GM21576 (cell line): Measurements from ENCODE around the gene NEUROD4.
"Not testable (repeated sequence)": the region's sequence is repeated elsewhere in the genome, so short reads cannot be mapped to it uniquely, and the experiment has no call there.

Experiments used
- ATAC-seq: cut with Tn5 transposase; IDR thresholded peaks from one replicate; pipeline ENCODE4 v1.9.1; 2021; ENCODE audit warnings: mild to moderate bottlenecking, moderate library complexity; ENCODE audit not compliant: unreplicated experiment

Gene NEUROD4

DNA sequence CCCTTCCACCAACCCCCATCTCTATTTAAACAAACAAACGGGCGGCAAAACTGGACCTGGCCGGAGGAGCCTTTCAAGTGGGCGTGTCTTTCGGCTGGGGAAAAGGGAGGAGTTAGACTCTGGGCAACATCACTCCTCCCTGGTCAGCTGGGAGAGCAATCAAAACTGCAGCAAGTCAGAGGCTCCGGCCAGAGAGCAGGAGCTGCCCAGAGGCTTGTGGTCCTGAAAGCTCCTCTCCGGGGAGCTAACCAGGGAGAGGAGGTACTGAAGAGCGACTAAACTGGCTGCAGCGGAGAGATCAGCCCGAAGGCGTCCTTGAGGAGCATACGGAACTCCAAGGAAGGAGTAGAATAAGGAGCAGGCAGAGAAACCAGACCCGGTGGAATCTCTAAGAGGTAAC, at the start of gene NEUROD4:
NEUROD4 (plus strand) TSS at position 191 of the 400 bp plus-strand sequence. CDS start 6,466 bp downstream, outside the sequence.
- no peak for ATAC-seq

GRCh38 chr12:54970741-54971140, 49.0 kb upstream of the NEUROD4 start:
- ATAC-seq = no peak

GRCh38 chr12:54973556-54973955, 46.2 kb upstream of the NEUROD4 start:
- no peak for ATAC-seq

- no peak for ATAC-seq
These were observed 45.5 kb upstream of the NEUROD4 start for GRCh38 chr12:54974279-54974678.

GRCh38 chr12:54975272-54975671, 44.5 kb upstream of the NEUROD4 start:
- ATAC-seq = no peak

GRCh38 chr12:54975875-54976274, 43.9 kb upstream of the NEUROD4 start:
- no peak for ATAC-seq

DNA sequence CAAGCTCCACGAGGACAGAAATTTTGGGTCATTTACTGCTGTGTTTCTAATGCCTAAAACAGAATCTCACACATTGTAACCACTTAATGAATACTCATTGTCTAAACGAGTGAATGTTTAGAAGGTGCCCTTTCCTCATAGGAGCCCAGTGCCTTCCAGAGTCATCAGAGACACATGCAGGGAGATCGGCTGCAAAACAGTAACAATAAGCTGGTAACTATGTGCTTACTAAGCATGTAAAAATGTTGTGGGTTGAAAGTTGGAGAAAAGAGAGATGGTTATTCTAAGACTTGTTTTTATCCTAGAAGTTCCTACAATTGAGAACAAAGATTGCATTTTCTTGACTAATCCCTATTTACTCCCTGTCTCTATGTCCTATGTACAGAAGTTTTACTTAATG, 42.6 kb upstream of the NEUROD4 start:
- no peak for ATAC-seq

DNA sequence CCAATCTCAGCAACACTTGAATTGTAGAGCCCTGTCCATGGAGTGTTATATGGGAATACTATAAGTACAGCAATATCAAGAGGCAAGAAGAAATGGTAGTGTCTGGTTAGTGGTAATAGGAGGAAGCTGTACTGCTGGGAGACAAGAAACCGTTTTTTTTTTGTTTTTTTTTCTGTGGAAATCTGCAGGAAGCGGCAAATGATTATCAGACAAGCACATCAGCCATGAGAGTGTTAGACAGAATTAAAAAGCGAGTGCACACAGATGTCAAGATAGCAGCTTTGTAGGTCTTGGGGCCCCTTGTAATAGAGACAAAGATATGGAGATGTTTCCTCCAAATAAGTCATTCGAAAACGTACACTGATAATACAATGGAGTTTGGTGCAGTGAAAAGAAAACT, 41.9 kb upstream of the NEUROD4 start:
- ATAC-seq = no peak

- ATAC-seq = no peak
These were observed 39.4 kb upstream of the NEUROD4 start for GRCh38 chr12:54980341-54980740.

- no peak for ATAC-seq
These were observed 38.0 kb upstream of the NEUROD4 start for GRCh38 chr12:54981796-54982195.

DNA sequence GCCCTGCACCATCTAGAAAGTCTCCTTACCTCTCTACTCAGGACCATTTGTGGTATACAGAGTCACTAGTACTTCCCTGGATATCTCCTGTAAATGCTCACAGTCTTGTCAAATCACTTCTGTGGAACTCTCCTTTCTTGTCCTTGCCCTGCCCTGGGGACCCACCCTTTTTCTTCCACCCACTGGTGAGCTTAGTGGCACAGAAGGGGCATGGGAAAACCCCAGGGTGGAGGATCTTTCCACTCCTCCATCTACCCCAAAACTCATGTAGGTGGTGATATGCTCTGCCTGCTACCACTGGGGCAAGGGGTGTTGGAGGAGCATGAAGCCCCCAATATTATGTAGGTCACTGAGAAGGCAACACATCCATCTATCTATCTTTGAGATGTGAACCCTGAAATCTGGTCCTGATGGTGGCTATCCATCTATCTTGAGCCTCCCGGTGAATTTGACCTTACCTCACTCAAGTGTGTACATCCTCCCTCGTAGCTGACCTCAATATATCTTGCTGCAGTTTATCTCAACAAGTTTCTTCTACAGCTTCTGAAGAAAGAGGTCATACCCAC, 36.2 kb upstream of the NEUROD4 start:
- no peak for ATAC-seq

- ATAC-seq = peak; percentile 94
These were observed 35.0 kb upstream of the NEUROD4 start, which contains the start of gene TESPA1 for GRCh38 chr12:54984658-54985376. TSS of gene TESPA1 (minus strand) at chr12:54984762. CDS start at chr12:54974562, 10,200 bp downstream.

- not testable (repeated sequence) for ATAC-seq
These were observed 33.0 kb upstream of the NEUROD4 start for GRCh38 chr12:54986773-54987172.

DNA sequence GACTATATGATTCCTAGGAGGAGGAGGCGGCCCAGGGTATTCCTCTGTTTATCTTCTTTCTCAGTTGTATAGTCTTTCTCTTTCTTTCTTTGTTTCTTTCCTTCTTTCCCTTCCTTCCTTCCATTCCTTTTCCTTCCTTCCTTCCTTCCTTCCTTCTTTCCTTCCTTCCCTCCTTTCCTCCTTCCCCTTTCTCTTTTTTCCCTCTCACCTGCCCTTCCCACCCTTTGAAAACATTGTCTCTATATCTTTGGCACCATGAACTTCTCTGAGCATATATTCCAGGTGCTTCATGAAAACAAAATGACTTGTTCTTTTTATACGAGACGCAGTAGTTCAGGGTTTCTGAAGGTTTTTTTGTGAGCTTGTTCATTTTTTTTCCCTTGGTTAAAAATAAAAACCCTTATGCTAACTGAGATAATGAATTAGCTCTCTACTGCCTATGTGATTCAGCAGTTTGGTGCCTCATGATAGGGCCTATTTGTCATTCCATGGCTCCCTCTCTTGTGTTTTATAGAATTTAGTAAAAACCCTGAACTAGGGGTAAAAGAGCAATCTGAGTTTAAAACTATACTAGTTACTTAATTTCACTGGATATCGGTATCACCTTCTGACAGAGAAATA, 32.1 kb upstream of the NEUROD4 start:
- no peak for ATAC-seq

DNA sequence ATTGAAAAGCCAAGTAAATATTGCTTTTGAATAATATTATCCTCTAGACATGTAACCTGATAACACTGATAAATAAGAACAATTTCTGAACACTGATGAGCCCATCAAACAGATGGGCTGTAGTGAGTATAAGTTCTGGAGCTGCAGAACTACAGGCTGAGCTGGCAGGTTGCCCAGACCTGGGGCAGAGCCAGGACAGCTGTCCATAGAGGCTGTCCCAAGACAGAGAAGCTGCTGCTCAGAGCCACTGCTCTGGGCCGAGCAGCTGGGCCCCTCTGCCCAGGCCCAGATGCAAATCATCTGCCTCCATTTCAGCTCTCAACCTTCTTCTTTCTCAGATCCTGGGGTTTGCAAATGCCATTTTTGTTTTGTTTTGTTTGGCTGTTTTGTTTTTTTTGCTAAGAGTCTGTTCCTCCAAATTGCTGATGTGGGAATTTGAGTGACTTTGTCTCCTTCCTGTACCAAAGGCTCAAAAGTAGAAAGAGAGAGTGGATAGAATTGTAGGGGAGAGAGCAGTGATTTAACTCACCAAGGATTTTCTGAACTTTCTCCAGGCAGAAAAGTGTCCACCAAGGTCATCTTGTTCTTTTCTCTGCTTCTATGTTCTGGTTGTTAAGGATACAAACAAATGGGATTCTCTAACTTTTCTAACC, 31.2 kb upstream of the NEUROD4 start:
- no peak for ATAC-seq

DNA sequence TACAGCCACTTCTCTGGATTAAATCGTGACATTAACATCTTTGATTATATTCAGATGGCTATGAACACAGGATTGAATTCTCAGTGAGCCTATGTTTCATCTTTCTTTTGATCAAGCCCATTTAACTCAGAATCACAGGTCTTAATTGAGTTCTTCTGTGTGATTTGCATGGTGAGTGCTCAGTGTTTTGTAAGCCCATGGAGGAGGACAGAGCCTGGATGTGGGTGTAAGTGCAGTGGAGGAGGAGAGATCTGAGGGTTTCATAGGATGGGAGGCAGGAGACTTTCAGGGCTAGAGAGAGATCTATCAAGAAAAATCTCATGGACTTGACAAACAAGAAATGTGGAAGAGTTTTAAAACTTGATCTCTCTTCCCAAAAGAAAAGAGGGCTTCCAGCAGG, 29.9 kb upstream of the NEUROD4 start:
- ATAC-seq = no peak

GRCh38 chr12:54991161-54991990, 28.4 kb upstream of the NEUROD4 start:
- ATAC-seq = peak; percentile 66

- ATAC-seq = peak; percentile 42
These were observed 27.8 kb upstream of the NEUROD4 start for GRCh38 chr12:54991991-54992375.

GRCh38 chr12:54993181-54993835, 26.5 kb upstream of the NEUROD4 start:
- ATAC-seq = no peak

- no peak for ATAC-seq
These were observed 23.6 kb upstream of the NEUROD4 start for GRCh38 chr12:54996205-54996604.
